Body of pancreas (tissue), 4 donors: ENCODE data around the gene NAT8L.

Experiments
- CTCF ChIP-seq, 7 experiments: fragments of 450-650 bp in 4 of 7; fragments of 200-600 bp in 3 of 7; sonication (generic) in 3 of 7; IDR thresholded peaks; one replicate each; pipeline ENCODE4 v1.5.1; 2016 to 2019; ENCODE audit warnings: antibody characterized with exemption in 7 of 7
- POLR2A ChIP-seq, 3 donors: fragments of 450-650 bp; IDR thresholded peaks; one replicate each; pipeline ENCODE4 v1.6.1; 2016; ENCODE audit warnings: antibody characterized with exemption in 3 of 3, mild to moderate bottlenecking in 2 of 3

DNA sequence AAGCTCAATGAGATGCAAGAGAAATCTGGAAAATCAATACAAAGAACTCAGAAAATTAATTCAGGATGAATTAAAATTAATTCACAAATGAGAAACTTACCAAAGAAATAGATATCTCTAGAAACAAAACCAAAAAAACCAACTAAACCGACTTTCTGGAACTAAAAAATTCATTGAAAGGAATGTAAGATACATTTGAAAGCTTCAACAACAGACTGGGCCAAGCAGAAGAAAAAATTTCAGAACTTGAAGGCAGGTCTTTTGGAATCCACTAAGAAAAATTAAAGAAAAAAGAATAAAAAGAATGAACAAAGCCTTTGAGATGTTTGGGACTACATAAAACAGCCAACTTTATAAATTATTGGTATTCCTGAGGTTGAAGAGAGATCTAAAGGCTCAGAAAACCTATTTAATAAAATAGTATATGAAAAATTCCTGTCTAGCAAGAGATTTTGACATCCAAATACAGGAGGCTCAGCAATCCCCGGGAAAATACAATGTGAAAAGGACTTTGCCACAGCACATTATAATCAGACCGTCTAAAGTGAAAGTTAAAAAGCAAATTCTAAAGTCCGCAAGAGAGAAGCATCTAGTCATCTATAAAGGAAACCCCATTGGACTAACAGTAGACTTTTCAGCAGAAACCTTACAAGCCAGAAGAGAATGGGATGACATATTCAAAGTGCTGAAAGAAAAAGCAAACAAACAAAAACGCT is 44.2 kb downstream of the NAT8L start:
- no peak for TF ChIP-seq CTCF (IDR thresholded peaks at IDR 0.05)
- TF ChIP-seq POLR2A (IDR thresholded peaks at IDR 0.05), result no peak
